Glutamatergic neuron (in vitro differentiated cells): ENCODE measurements around the gene PILRA. TPM values are rescaled to one million over a fixed set of nuclear protein-coding genes. Genes with fewer than 3 reads are reported as not detected.

Source experiments
- DNase-seq: peaks from one replicate; pipeline ENCODE4 v3.0.0; 2022
- H3K27ac Mint-ChIP-seq: one replicate; pipeline ENCODE4 v1.8.0; 2020; ENCODE audit warnings: mild to moderate bottlenecking, mixed read lengths, inconsistent platforms; ENCODE audit not compliant: unreplicated experiment
- H3K27me3 Mint-ChIP-seq: one replicate; pipeline ENCODE4 v1.8.0; 2020; ENCODE audit warnings: mild to moderate bottlenecking, moderate library complexity, mixed read lengths, inconsistent platforms; ENCODE audit not compliant: unreplicated experiment
- H3K36me3 Mint-ChIP-seq: one replicate; pipeline ENCODE4 v1.8.0; 2020; ENCODE audit warnings: mild to moderate bottlenecking, mixed read lengths, inconsistent platforms; ENCODE audit not compliant: unreplicated experiment
- H3K4me1 Mint-ChIP-seq: one replicate; pipeline ENCODE4 v1.8.0; 2020; ENCODE audit warnings: mild to moderate bottlenecking, low read depth, mixed read lengths, inconsistent platforms; ENCODE audit not compliant: unreplicated experiment
- H3K4me3 Mint-ChIP-seq: one replicate; pipeline ENCODE4 v1.8.0; 2020; ENCODE audit warnings: mild to moderate bottlenecking, mixed read lengths, inconsistent platforms; ENCODE audit not compliant: unreplicated experiment
- H3K9me3 Mint-ChIP-seq: one replicate; pipeline ENCODE4 v1.8.0; 2020; ENCODE audit warnings: mild to moderate bottlenecking, moderate library complexity, mixed read lengths, inconsistent platforms; ENCODE audit not compliant: unreplicated experiment
- total RNA-seq: library from RNA; stranded (reverse); fragmentation: NEBNext Ultra II Directional; extraction: Animal tissue kit (Norgen Biotek cat#: 25700); gene quantifications from one replicate; pipeline ENCODE4 v1.2.1, GENCODE V29; 2021; ENCODE audit not compliant: unreplicated experiment
- TF ChIP-seq, protein P1 (sequence below): fragments of 200-600 bp; sonication (generic); IDR thresholded peaks from one replicate; pipeline ENCODE4 v1.5.0; 2021; ENCODE audit not compliant: partially characterized antibody, unreplicated experiment

PILRA gene
- total RNA-seq, 1 donor from 2014 or later, result 12.5 TPM

DNA sequence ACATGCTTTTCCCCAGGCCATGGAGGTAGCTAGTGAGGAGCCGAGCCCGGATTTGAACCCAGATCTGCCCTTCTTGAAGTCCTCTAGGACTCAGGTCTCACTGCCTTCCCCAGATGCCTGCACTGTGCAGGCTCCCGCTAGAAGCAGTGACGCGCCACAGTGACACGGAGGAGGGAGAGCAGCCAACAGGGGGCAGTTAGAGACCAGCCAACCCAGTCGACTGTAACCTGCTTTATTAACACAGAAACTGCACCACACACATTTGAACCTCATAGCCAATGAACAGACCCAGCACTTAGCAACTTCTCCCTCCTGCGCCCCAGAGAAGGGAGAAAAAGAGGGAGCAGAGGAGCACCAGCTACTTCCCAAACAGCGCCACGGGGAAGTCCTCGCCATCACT is 27.4 kb downstream of the PILRA start:
- DNase-seq, result peak; percentile 67
- Mint-ChIP-seq H3K27ac (no peak overlapping the region), H3K9me3 (peaks cover 7% of the 10 kb centered on the region), H3K27me3 (peaks cover 7% of the 10 kb centered on the region), H3K4me3 (no peak overlapping the region), H3K36me3 (no peaks in the 10 kb centered on the region), H3K4me1 (peaks cover 27% of the 10 kb centered on the region)
- TF ChIP-seq, protein P1, sequence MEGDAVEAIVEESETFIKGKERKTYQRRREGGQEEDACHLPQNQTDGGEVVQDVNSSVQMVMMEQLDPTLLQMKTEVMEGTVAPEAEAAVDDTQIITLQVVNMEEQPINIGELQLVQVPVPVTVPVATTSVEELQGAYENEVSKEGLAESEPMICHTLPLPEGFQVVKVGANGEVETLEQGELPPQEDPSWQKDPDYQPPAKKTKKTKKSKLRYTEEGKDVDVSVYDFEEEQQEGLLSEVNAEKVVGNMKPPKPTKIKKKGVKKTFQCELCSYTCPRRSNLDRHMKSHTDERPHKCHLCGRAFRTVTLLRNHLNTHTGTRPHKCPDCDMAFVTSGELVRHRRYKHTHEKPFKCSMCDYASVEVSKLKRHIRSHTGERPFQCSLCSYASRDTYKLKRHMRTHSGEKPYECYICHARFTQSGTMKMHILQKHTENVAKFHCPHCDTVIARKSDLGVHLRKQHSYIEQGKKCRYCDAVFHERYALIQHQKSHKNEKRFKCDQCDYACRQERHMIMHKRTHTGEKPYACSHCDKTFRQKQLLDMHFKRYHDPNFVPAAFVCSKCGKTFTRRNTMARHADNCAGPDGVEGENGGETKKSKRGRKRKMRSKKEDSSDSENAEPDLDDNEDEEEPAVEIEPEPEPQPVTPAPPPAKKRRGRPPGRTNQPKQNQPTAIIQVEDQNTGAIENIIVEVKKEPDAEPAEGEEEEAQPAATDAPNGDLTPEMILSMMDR, result no peak

DNA sequence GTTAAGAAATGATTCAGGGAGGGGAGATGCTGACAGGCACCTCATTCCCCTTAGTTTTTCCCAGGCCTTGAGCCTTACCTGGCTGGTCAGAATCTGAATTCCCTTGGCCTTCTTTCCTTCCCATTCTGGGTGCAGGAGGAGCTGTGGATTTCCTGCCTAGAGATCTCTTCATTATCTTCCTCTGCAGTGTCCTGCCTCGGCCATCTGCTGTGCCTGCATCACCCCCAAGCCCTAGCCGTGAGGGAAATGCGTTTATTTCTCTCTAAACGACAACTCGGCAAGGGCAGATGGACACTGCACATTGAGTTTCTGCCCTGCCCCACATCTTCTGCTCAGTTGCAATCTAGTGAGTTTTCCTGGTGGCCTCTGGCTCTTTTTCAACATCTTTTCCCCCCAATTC is 28.5 kb downstream of the PILRA start:
- Mint-ChIP-seq H3K9me3 (peaks cover 3% of the 10 kb centered on the region), H3K4me3 (peak overlapping the region; percentile 11), H3K27me3 (peaks cover 7% of the 10 kb centered on the region), H3K4me1 (peaks cover 27% of the 10 kb centered on the region), H3K27ac (peak overlapping the region; percentile 44), H3K36me3 (no peaks in the 10 kb centered on the region)
- TF ChIP-seq, protein P1, result no peak
- DNase-seq, result peak; percentile 38

DNA sequence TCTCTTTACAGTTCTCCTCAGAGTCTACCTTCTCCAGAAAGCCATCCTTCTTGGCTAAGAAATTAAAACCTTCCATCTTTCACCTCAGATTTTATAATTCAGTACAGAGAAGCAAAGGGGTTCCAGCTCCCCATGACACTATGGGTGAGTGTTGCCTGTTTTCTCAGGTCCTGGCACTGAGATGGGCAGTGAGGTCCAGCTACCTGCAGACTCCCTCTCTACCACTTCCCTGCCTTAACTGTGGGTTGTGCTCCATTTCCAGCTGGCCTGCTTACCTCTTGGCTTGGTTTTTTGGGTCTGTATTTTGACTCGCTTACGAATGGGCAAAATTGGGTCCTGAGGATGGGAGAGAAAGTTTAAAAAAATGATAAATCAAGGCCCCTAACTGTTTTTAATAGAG is 29.0 kb downstream of the PILRA start:
- Mint-ChIP-seq H3K27me3 (peaks cover 7% of the 10 kb centered on the region), H3K9me3 (peaks cover 3% of the 10 kb centered on the region), H3K4me1 (peaks cover 27% of the 10 kb centered on the region), H3K36me3 (no peaks in the 10 kb centered on the region), H3K4me3 (peak overlapping the region; percentile 11), H3K27ac (peak overlapping the region; percentile 44)
- TF ChIP-seq, protein P1, result no peak
- no peak for DNase-seq

DNA sequence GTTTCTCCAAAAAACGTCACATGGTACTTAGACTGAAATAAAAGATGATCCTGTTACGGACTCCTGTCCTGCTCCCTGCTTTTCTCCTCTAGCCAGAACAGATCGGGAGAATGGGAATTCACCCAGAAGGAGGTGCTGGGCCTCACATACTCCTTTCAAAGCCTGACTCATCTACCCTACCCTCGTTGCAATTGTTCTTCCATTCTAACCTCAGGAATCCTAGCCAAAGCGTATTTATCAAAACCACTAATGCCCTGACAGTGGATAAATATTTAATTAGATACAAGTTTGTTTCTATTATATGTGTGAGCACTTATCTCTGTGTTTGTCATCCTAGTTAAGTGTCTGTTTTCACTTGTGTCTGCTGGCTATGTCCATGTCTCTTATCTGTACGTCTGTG is 33.5 kb downstream of the PILRA start:
- TF ChIP-seq, protein P1, result no peak
- no peaks in the 10 kb centered on the region for H3K36me3 Mint-ChIP-seq
- no peak overlapping the region for H3K27ac Mint-ChIP-seq
- no peak overlapping the region for H3K4me3 Mint-ChIP-seq
- no peak for DNase-seq
- H3K4me1 Mint-ChIP-seq, result peaks cover 9% of the 10 kb centered on the region
- H3K9me3 Mint-ChIP-seq, result peaks cover 3% of the 10 kb centered on the region
- H3K27me3 Mint-ChIP-seq, result peaks cover 3% of the 10 kb centered on the region

DNA sequence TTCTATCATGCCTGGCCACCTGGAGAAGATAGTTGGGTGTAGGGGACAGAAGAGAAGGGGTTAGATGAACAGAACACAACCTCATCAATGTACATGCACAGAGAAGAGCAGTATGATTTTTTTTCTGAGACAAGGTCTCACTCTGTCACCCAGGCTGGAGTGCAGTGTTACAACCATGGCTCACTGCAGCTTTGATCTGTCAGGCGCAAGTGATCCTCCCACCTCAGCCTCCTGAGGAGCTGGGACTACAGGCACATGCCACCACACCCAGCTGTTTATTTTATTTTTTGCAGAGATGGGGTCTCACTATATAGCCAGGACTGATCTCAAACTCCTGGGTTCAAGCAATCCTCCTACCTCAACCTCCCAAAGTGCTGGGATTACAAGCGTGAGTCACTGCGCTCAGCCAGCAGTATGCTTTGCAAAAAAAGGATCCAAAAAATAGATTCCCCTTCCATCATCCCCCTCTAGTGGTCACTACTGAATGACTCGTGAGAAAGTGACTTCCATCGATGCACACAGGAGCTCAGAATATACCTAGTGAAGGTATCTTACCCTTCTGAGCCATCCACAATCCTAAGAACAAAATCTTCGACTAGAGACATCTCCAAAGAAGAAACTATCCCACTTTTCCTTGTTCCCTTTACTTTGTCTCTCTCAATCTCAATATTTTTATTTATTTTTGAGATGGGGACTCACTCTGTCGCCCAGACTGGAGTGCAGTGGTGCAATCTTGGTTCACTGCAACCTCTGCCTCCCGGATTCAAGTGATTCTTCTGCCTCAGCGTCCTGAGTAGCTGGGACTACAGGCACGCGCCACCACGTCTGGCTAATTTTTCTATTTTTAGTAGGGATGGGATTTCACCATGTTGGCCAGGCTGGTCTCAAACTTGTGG is 34.2 kb downstream of the PILRA start:
- H3K4me1 Mint-ChIP-seq, result peaks cover 1% of the 10 kb centered on the region
- H3K36me3 Mint-ChIP-seq, result no peaks in the 10 kb centered on the region
- peaks cover 3% of the 10 kb centered on the region for H3K9me3 Mint-ChIP-seq
- no peak overlapping the region for H3K4me3 Mint-ChIP-seq
- DNase-seq, result no peak
- TF ChIP-seq, protein P1, result peak; percentile 72
- peaks cover 3% of the 10 kb centered on the region for H3K27me3 Mint-ChIP-seq
- no peak overlapping the region for H3K27ac Mint-ChIP-seq
